GF-D8 (cell line): ENCODE data around the gene GREM2.

Experiments used
- DNase-seq: peaks from one replicate; lab custom pipeline; 2025; lab: John Stamatoyannopoulos, UW

Gene GREM2

GRCh38 chr1:240498335-240498734 lies 113.6 kb downstream of the GREM2 start:
- no peak for DNase-seq

DNA sequence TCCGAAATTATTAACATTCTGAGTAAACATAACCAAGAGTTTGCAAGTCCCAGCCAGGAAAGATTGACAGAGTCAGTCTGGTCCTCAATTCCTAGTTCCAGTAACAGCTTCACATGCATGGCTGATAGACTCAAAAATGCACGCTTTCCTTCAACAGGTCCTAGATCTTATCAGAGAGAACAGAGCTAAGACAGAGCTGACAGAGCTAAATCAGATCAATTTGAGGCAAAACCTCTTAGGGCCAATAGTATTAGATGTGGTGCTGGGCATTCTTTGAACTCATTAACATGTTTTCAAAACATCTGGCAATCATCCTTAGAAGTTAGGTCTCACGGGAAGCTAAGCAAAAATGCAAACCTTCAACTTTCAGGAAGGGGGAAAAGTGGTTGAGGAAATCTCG lies 114.0 kb downstream of the GREM2 start:
- DNase-seq: no peak

DNA sequence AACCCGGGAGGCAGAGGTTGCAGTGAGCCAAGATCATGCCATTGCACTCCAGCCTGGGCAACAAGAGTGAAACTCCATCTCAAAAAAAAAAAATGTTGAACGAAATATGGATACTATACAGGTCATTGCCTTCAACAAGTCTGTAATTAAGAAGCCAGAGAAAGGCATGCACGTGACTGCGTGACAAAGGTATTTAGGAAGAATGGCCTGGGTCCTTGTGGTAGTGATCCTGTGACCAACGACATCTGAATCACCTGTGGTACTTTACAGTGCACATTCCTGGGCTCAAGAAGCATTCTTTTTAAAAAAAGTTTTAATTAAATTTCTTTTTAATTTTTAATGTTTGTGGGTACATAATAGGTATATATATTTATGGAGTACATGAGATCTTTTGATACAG lies 115.0 kb downstream of the GREM2 start:
- DNase-seq: no peak

DNA sequence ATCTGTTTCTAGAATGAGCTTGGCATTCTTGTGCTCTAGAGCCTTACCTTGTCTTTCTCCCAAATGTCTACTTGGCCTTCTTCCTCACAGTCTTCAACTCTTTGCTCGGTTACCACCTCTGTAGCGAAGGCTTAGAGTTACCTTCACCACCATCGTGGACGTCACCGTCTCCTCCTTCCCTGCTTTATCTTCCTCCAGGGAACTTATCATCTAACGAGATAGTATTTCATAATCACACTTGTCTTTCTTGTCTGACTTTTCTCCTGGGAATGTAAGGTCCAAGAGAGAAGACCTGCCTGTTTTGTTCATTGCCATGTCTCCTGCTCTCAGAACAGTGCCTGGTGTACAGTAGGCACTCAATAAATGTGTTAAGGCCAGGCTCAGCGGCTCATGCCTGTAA lies 115.6 kb downstream of the GREM2 start:
- no peak for DNase-seq

- no peak for DNase-seq
Observed at GRCh38 chr1:240495601-240496000, 116.4 kb downstream of the GREM2 start.

GRCh38 chr1:240492832-240493440 lies 119.0 kb downstream of the GREM2 start:
- DNase-seq: no peak

GRCh38 chr1:240491796-240492195 lies 120.2 kb downstream of the GREM2 start:
- DNase-seq: no peak

GRCh38 chr1:240491156-240491555 lies 120.8 kb downstream of the GREM2 start:
- no peak for DNase-seq

DNA sequence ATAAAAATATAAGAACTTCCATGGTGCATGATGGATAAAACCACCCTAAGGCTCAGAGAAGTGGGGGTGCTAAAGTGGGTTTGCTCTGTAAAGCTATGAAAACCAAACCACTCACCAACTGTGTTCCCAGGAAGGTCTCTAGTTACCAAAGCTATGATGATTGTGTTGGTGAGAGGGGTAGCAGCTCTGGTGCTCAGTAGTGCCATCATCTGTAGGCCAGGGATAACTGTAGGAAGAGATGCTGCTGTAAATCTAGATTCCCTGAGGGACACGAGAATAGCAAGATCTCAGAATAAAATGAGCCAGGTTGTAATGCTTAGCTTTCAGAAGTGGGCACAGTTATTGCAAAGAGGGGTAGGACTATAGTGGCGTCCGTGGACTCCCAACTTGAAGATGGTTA lies 124.5 kb downstream of the GREM2 start:
- no peak for DNase-seq

GRCh38 chr1:240486611-240487010 lies 125.3 kb downstream of the GREM2 start:
- DNase-seq: no peak

DNA sequence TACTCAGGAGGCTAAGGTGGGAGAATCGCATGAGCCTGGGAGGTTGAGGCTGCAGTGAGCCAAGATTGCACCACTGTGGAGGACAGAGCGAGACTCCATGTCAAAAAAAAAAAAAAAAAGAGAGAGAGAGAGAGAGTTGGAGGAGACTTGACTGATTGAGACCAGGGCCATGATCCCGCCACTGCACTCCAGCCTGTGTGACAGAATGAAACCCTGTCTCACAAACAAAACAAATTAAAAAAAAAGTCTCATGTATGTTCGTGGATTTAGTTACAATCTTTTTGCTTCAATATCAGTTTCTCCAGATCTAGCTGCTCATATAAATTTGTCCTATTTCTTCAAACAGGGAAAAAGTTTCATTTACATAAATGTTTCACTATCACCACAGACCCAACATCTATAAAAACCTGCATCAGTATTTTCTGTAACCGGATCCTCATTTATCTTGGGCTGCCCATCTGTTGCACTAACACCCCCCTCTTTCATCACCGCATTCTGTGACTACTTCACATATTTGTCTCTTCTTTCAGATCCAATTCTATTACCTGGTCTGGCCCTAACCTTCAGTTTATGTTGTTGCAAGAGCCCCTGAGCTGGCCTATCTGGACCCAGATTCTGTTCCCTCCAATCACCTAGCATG lies 127.0 kb downstream of the GREM2 start:
- no peak for DNase-seq

- no peak for DNase-seq
Observed at GRCh38 chr1:240478536-240478935, 133.4 kb downstream of the GREM2 start.

- DNase-seq: no peak
Observed at GRCh38 chr1:240475832-240476231, 136.1 kb downstream of the GREM2 start.

GRCh38 chr1:240474133-240474614 lies 137.8 kb downstream of the GREM2 start:
- DNase-seq: no peak

DNA sequence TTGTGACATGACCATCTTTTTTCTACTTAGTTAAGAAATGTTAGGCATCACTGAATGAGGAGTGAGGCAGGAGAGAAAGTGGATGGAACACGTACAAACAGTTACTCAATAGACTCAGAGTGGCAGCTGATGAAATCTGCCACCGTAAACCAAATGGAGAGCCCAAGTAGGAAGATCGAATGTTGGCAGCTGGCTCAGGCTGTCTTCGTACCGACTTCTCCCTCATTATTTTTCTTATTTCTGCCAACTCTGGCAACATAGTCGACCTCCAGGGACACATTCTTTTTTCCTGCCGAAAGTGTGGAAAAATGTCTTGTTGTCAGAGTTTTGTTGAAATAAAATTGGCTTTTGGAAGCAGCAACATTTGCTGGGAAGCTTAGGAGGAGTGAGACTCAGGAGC lies 143.3 kb downstream of the GREM2 start:
- no peak for DNase-seq

DNA sequence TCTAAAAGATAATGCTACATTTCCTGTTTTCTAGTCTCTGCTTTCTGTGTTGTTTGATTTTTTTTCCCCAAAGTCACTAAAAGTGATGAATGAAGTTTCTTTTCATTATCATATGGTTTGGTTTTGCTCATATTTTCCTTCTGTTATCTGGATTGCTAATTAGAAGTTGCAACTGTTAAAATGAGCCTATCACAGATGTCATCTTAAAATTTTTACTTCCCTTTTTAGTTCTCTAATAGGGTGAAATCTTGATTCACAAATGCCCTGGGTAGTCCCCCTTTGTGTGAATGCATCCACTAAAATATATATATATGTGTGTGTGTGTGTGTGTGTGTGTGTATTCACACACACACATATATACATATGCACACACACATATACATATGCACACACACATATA lies 144.1 kb downstream of the GREM2 start:
- no peak for DNase-seq

DNA sequence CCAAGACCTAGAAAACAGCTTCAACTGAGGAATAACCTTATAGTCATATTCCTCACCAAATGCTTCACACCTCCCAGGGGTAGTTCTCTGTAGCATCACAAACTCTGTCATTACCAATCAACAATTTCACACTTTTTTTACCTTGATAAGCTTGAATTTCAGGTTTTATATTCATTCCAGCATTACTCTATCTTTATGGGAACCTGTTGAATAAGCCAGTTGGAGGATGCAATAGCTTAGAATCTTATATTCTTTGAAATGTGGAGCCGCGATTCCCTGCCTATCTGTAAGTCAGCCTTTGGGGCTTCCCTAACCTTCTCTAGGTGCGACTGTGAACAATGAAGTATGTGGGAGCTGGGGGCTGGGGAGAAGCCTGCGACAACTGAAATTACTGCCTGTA lies 145.4 kb downstream of the GREM2 start:
- no peak for DNase-seq

DNA sequence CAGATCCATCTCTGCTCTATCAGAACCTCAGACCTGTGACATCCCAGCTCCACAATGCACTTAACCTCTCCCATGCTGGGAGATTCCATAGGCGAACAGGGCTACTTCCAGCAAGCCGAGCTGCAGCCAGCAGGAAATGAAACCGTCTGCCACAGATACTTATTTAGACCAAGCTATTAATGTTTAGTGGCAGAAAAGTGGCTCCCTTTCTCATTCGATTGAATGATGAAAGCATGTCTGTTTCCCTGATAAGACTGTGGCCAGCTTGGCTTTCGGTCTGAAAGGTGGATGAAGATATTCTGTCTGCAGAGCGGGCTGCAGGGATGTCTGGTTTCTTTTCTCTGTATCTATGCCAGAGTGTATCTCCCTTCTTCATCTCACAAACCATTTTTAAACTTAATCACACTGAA lies 146.4 kb downstream of the GREM2 start:
- DNase-seq: no peak

- no peak for DNase-seq
Observed at GRCh38 chr1:240464099-240464498, 147.9 kb downstream of the GREM2 start.

GRCh38 chr1:240462766-240463395 lies 149.1 kb downstream of the GREM2 start:
- DNase-seq: no peak

DNA sequence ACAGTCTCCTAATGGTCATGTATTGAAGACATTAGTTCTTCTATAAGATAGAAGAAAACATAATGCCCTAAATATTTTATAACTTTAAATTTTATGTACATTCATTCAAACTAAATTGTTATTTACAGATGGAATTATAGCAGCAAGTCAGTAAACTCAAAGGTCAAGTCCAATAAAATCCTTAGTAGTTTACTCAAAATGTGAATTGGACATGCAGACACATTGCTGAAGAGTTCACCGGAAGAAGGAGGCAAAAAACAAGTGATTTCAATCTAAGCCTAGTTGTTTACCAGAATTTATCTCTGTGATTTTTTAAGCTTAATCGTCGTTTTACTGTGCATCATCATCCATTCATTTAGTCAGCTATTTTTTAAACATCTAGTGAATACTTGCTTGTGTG lies 149.7 kb downstream of the GREM2 start:
- no peak for DNase-seq

DNA sequence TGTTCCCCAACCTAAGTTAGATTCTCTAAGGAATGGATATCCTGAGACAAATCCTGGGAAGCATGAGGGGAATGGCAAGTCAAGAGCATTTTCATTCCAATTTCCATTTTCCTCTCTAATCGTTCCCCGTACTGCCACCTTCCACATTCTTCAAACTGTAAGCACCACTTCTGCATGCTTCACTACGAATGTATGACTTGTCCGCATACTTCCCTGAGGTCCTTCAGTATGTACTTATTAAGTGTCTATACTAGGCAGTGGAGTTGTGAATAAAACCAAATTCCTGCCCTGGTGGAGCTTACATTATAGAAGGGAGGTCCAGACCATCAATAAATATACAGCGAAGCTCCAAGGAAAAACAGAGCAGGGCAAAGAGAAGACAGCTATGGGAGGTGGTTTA lies 154.8 kb downstream of the GREM2 start:
- DNase-seq: no peak

DNA sequence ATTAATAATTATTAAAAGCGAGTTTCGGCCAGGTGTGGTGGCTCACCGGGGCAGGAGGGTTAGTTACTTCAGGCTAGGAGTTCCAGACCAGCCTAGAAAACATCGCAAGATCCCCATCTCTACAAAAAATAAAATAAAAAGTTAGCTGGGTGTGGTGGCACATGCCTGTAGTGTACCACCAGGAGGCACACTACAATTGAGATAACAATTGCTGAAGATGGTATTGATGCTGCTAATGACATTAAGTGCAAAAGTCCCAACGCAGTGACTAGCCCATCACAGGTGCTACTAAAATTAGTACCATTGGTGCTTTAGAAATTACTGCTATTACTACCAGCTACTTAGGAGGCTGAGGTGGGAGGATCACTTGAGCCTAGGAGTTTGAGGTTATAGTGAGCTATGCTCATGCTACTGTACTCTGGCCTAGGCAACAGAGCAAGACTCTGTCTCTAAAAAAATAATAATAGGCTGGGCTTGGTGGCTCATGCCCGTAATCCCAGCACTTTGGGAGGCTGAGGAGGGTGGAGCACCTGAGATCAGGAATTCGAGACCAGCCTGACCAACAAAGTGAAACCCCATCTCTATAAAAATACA lies 156.6 kb downstream of the GREM2 start:
- no peak for DNase-seq
